Upper lobe of left lung (tissue), 6 donors: ENCODE results near the gene PFKL. TPM values are rescaled to one million over a fixed set of nuclear protein-coding genes. Genes with fewer than 3 reads are reported as not detected.

Experiments used
- ATAC-seq, 2 donors: fragments of 200-7000 bp; cut with Tn5 transposase; one replicate each; pipeline ENCODE4 v1.9.1; 2022; ENCODE audit warnings: mild to moderate bottlenecking in 2 of 2, moderate library complexity in 2 of 2; ENCODE audit not compliant: low FRiP score in 2 of 2
- DNase-seq, 2 donors: peaks; one replicate each; pipeline ENCODE4 v3.0.0-alpha.2; 2019 to 2020
- H3K27ac ChIP-seq, 4 donors: fragments of 200-600 bp; sonication (generic); one replicate each; pipeline ENCODE4 v1.5.1; 2016 to 2019
- H3K27me3 ChIP-seq, 4 donors: fragments of 200-600 bp; sonication (generic); one replicate each; pipeline ENCODE4 v1.5.1; 2017 to 2019
- H3K36me3 ChIP-seq, 4 donors: fragments of 200-600 bp; sonication (generic); one replicate each; pipeline ENCODE4 v1.5.1; 2016 to 2019
- H3K4me1 ChIP-seq, 4 donors: fragments of 200-600 bp; sonication (generic); one replicate each; pipeline ENCODE4 v1.5.1; 2018 to 2019
- H3K4me3 ChIP-seq, 4 donors: fragments of 200-600 bp; sonication (generic); one replicate each; pipeline ENCODE4 v1.5.1; 2017 to 2019; ENCODE audit warnings: mild to moderate bottlenecking in 2 of 4, moderate library complexity in 1 of 4
- H3K9me3 ChIP-seq, 4 donors: fragments of 200-600 bp; sonication (generic); one replicate each; pipeline ENCODE4 v1.5.1; 2018 to 2019
- EP300 ChIP-seq, 4 donors: sonication (generic); formaldehyde crosslinking; IDR thresholded peaks; one replicate each; pipeline ENCODE4 v1.5.1; 2017; ENCODE audit warnings: antibody characterized with exemption in 4 of 4, control low read depth in 2 of 4
- POLR2A ChIP-seq, 4 donors: fragments of 450-650 bp; IDR thresholded peaks; one replicate each; pipeline ENCODE4 v1.5.1; 2016 to 2017; ENCODE audit warnings: antibody characterized with exemption in 4 of 4, mild to moderate bottlenecking in 2 of 4
- POLR2AphosphoS5 ChIP-seq, 2 donors: sonication (generic); formaldehyde crosslinking; IDR thresholded peaks; one replicate each; pipeline ENCODE4 v1.5.1; 2017; ENCODE audit warnings: antibody characterized with exemption in 2 of 2
- WGBS, 2 donors: methylation state at CpG; one replicate each; pipeline ENCODE4 v1.1.5; 2017 to 2018; 5-methylcytosine and 5-hydroxymethylcytosine counted together
- total RNA-seq, 6 donors: library from RNA; depleted of rRNA in 4 of 6; stranded (reverse); fragments of >200 nt in 4 of 6; gene quantifications; one replicate each; pipeline versions ENCODE4 v1.1.0 to v1.2.1, GENCODE V29; 2016 to 2021
- TF ChIP-seq, protein P1 (sequence below), 6 experiments: fragments of 450-650 bp in 4 of 6; fragments of 200-600 bp in 2 of 6; sonication (generic) in 2 of 6; IDR thresholded peaks; one replicate each; pipeline ENCODE4 v1.5.1; 2016 to 2019; ENCODE audit warnings: antibody characterized with exemption in 6 of 6
- donor health status: DM: no; HTN: no; CAD: no; lungs with moderate emphysema.
- donor health status: DM: no; HTN: yes; CAD: no; lungs with severe emphysema.

PFKL gene
- total RNA-seq, 6 donors from 2014 or later: 69.8 to 157 (median 135) TPM

DNA sequence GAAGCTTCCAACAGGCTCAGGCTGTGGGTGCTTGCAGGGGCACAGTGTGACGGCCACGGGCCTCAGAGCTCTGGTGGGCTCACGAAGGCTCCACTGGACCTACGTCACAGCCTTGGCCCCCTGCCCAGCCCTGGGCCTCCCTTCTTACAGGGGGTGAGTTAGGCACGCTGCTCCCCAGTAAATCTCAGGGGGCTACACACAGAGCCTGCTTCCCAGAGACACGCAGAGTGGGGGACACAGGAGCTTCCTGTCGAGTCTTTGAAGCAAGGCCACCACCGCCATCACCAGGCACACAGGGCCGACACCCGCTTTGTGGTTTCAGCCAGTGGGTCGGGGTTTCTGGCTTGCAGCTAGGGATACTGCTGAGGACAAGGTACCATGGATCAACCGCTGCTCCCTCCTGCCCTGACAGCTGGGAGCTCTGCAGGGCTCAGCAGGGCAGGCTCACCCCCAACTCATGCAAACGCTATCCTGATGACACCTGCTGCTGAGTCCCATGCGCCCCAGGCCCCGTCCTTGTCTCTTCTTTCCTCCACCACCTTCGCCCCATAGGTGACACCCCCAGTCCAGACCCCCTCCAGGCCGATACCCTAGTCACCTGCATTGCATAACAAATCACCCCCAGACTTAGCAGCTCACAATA, 44.8 kb downstream of the PFKL start:
- 74 to 82% methylated on average over 15 to 17 of the region's 17 CpGs for WGBS, 2 donors
- Histone ChIP-seq H3K27ac (no peak overlapping the region), H3K36me3 (no peaks in the 10 kb centered on the region), H3K4me3 (no peak overlapping the region), H3K27me3 (peaks cover 0 to 4% (median 2%) of the 10 kb centered on the region in 4 donors), H3K9me3 (no peaks in the 10 kb centered on the region), H3K4me1 (peaks cover 6 to 20% (median 14%) of the 10 kb centered on the region in 4 donors)
- DNase-seq (peak in 1 of 2 donors; percentile 65), ATAC-seq (no peak)
- TF ChIP-seq, protein P1, sequence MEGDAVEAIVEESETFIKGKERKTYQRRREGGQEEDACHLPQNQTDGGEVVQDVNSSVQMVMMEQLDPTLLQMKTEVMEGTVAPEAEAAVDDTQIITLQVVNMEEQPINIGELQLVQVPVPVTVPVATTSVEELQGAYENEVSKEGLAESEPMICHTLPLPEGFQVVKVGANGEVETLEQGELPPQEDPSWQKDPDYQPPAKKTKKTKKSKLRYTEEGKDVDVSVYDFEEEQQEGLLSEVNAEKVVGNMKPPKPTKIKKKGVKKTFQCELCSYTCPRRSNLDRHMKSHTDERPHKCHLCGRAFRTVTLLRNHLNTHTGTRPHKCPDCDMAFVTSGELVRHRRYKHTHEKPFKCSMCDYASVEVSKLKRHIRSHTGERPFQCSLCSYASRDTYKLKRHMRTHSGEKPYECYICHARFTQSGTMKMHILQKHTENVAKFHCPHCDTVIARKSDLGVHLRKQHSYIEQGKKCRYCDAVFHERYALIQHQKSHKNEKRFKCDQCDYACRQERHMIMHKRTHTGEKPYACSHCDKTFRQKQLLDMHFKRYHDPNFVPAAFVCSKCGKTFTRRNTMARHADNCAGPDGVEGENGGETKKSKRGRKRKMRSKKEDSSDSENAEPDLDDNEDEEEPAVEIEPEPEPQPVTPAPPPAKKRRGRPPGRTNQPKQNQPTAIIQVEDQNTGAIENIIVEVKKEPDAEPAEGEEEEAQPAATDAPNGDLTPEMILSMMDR (IDR thresholded peaks at IDR 0.05): no peak
- no peak for TF ChIP-seq POLR2AphosphoS5 (IDR thresholded peaks at IDR 0.05)
- TF ChIP-seq EP300 (IDR thresholded peaks at IDR 0.05): no peak
- no peak for TF ChIP-seq POLR2A (IDR thresholded peaks at IDR 0.05)

DNA sequence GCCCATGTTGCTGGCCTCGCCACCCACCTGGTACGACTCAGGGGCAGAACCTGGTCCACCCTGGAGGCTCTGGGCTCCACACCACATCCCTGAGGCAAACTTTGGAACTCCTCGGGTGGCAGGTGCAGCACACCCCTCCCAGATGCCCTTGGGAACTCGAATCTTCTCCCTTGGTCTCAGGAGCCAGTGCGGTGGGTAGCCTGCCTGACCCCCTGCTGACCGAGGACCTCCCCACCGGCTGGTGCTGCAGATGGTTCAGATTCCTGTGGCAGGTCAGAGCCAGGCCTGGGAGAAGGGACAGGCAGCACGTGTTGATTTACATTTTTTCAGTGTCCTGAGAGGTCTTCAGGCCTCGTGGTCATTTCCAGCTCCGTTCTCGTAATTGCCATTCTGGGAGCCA, 45.6 kb downstream of the PFKL start:
- Histone ChIP-seq H3K27ac (no peak overlapping the region), H3K27me3 (peaks cover 0 to 12% (median 5%) of the 10 kb centered on the region in 4 donors), H3K36me3 (no peaks in the 10 kb centered on the region), H3K4me3 (no peak overlapping the region), H3K9me3 (no peaks in the 10 kb centered on the region), H3K4me1 (peaks cover 3 to 23% (median 10%) of the 10 kb centered on the region in 4 donors)
- no peak for TF ChIP-seq EP300 (IDR thresholded peaks at IDR 0.05)
- TF ChIP-seq POLR2AphosphoS5 (IDR thresholded peaks at IDR 0.05): no peak
- TF ChIP-seq, protein P1 (IDR thresholded peaks at IDR 0.05): no peak
- TF ChIP-seq POLR2A (IDR thresholded peaks at IDR 0.05): no peak
- DNase-seq (no peak), ATAC-seq (no peak)
- 71 to 76% methylated on average over 8 to 11 of the region's 11 CpGs for WGBS, 2 donors

DNA sequence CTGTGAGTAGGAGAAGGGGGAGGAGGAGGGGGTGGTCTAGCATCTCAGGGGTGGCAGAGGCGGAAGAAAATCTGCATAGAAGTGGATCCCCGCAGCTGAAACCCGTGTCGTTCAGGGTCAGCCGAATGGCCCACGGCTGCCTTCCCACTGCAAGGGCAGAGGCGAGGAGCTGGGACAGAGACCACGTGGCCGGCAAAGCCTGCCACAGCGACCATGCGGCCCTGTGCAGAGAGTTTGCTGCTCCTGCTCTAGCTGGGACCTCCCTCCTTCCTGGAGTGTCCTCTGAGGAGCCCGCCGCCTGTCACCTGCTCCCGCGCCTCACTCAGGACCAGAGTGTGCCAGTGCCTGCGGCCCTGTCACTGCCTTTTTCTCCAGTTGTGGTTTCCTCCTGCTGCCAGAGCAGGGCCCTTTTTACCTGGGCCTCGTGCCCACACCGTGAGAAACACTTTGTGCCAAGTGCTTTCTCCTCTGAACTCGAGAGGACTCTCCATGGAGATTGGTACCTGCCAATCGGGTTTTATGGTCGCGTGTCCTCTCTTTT, 48.1 kb downstream of the PFKL start:
- no peaks in the 10 kb centered on the region for H3K9me3 ChIP-seq
- peaks cover 0 to 20% (median 10%) of the 10 kb centered on the region in 4 donors for H3K27me3 ChIP-seq
- peak in 1 of 2 donors; percentile 75 for ATAC-seq
- peaks cover 6 to 48% (median 18%) of the 10 kb centered on the region in 4 donors for H3K4me1 ChIP-seq
- DNase-seq: peak; percentile 77 to 86
- no peaks in the 10 kb centered on the region for H3K36me3 ChIP-seq
- peak in 1 of 2 donors; percentile 18 for TF ChIP-seq POLR2AphosphoS5 (IDR thresholded peaks at IDR 0.05)
- TF ChIP-seq, protein P1 (IDR thresholded peaks at IDR 0.05): no peak
- no peak for TF ChIP-seq EP300 (IDR thresholded peaks at IDR 0.05)
- no peak for TF ChIP-seq POLR2A (IDR thresholded peaks at IDR 0.05)
- peak overlapping the region in 2 of 4 donors; percentile 18 to 69 for H3K27ac ChIP-seq
- WGBS, 2 donors: 45 to 63% methylated on average over 4 to 22 of the region's 22 CpGs
- no peak overlapping the region for H3K4me3 ChIP-seq

DNA sequence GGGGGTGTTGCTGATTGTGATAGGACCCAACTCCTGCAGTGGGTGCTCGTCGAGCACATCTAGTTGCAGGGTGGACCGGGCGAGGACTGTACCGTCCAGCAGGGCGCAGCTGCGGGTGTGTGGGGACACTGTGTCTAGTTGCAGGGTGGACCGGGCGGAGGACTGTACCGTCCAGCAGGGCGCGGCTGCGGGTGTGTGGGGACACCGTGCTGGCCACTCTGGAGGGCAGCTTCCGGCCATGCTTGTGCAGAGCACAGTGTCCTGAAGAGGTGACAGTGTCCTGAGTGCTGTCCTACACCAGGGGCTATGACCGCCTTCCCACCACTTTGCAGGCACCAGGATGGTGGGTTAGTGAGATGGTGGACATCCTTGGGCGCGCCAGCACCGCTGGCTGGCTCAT, 49.0 kb downstream of the PFKL start:
- Histone ChIP-seq H3K9me3 (no peaks in the 10 kb centered on the region), H3K27ac (no peak overlapping the region), H3K27me3 (peaks cover 0 to 20% (median 10%) of the 10 kb centered on the region in 4 donors), H3K4me3 (no peak overlapping the region), H3K36me3 (no peaks in the 10 kb centered on the region), H3K4me1 (peaks cover 6 to 56% (median 24%) of the 10 kb centered on the region in 4 donors)
- 87% methylated on average over 19 of the region's 19 CpGs; no CpG with 5 or more reads in 1 of the 2 donors for WGBS, 2 donors
- ATAC-seq: peak in 1 of 2 donors; percentile 13
- TF ChIP-seq POLR2AphosphoS5 (IDR thresholded peaks at IDR 0.05) (no peak), POLR2A (IDR thresholded peaks at IDR 0.05) (no peak), EP300 (IDR thresholded peaks at IDR 0.05) (no peak)
- TF ChIP-seq, protein P1 (IDR thresholded peaks at IDR 0.05): no peak
- DNase-seq: peak in 1 of 2 donors; percentile 76
